RKO (cell line): ENCODE measurements around the gene TMSB10.
A peak's percentile ranks its signal among the peaks of the same experiment; 100 is the strongest.
"Not testable (repeated sequence)": the region's sequence is repeated elsewhere in the genome, so short reads cannot be mapped to it uniquely, and the experiment has no call there.

Experiments used
- DNase-seq: peaks from one replicate; pipeline ENCODE4 v3.0.0-alpha.2; 2016; ENCODE audit warnings: low spot score

Gene TMSB10

GRCh38 chr2:84939426-84940087, 34.1 kb downstream of the TMSB10 start:
- DNase-seq, result no peak

- DNase-seq, result no peak
These were observed 34.6 kb downstream of the TMSB10 start for GRCh38 chr2:84940088-84940470.

GRCh38 chr2:84940831-84941412, 35.5 kb downstream of the TMSB10 start:
- DNase-seq, result no peak

- no peak for DNase-seq
These were observed 36.7 kb downstream of the TMSB10 start for GRCh38 chr2:84942166-84942565.

- DNase-seq, result no peak
These were observed 37.5 kb downstream of the TMSB10 start for GRCh38 chr2:84942964-84943421.

GRCh38 chr2:84944295-84944909, 38.9 kb downstream of the TMSB10 start:
- DNase-seq, result no peak

GRCh38 chr2:84945838-84946203, 40.4 kb downstream of the TMSB10 start:
- not testable (repeated sequence) for DNase-seq

GRCh38 chr2:84946204-84947009, 41.0 kb downstream of the TMSB10 start:
- DNase-seq, result peak; percentile 94

- DNase-seq, result no peak
These were observed 41.6 kb downstream of the TMSB10 start for GRCh38 chr2:84947010-84947593.

- DNase-seq, result no peak
These were observed 48.1 kb downstream of the TMSB10 start for GRCh38 chr2:84953535-84953934.

- DNase-seq, result no peak
These were observed 48.9 kb downstream of the TMSB10 start for GRCh38 chr2:84954329-84954728.
